Endodermal cell (in vitro differentiated cells): ENCODE measurements around the gene PDE4D. TPM values are rescaled to one million over a fixed set of nuclear protein-coding genes. Genes with fewer than 3 reads are reported as not detected.

Source experiments
- DNase-seq: peaks from one replicate; pipeline ENCODE4 v3.0.0-alpha.2; 2017
- H3K27ac ChIP-seq: 2 replicates; pipeline ENCODE4 v1.5.1; 2013; ENCODE audit warnings: mild to moderate bottlenecking, low read depth, low read length, moderate library complexity
- H3K27me3 ChIP-seq: 2 replicates; pipeline ENCODE4 v1.6.1; 2013; ENCODE audit warnings: mild to moderate bottlenecking, low read length, moderate library complexity; ENCODE audit not compliant: insufficient read depth, control insufficient read depth, poor library complexity, severe bottlenecking
- H3K36me3 ChIP-seq: 2 replicates; pipeline ENCODE4 v1.7.0; 2013; ENCODE audit warnings: mild to moderate bottlenecking, low read length, moderate library complexity; ENCODE audit not compliant: control insufficient read depth, insufficient read depth
- H3K4me1 ChIP-seq: one replicate; pipeline ENCODE4 v1.7.0; 2013; ENCODE audit warnings: low read length; ENCODE audit not compliant: control insufficient read depth, insufficient read depth
- H3K4me3 ChIP-seq: 2 replicates; pipeline ENCODE4 v1.5.1; 2013; ENCODE audit warnings: mild to moderate bottlenecking, low read length, moderate library complexity
- H3K9ac ChIP-seq: 2 replicates; pipeline ENCODE4 v1.6.1; 2013; ENCODE audit warnings: mild to moderate bottlenecking, low read length, moderate library complexity; ENCODE audit not compliant: poor library complexity, severe bottlenecking; ENCODE audit errors: extremely low read depth
- H3K9me3 ChIP-seq: 2 replicates; pipeline ENCODE4 v1.6.1; 2013; ENCODE audit warnings: mild to moderate bottlenecking, low read length, moderate library complexity; ENCODE audit not compliant: control insufficient read depth
- H3K27ac Mint-ChIP-seq: 2 replicates; pipeline ENCODE4 v1.8.0; 2020; ENCODE audit warnings: mixed read lengths
- H3K27me3 Mint-ChIP-seq: 2 replicates; pipeline ENCODE4 v1.8.0; 2021; ENCODE audit warnings: mild to moderate bottlenecking, mixed read lengths; ENCODE audit not compliant: insufficient read depth
- H3K36me3 Mint-ChIP-seq: 2 replicates; pipeline ENCODE4 v1.8.0; 2020; ENCODE audit warnings: low read depth, mixed read lengths
- H3K4me1 Mint-ChIP-seq: 2 replicates; pipeline ENCODE4 v1.8.0; 2020; ENCODE audit warnings: mixed read lengths
- H3K4me3 Mint-ChIP-seq: 2 replicates; pipeline ENCODE4 v1.8.0; 2020; ENCODE audit warnings: mild to moderate bottlenecking, moderate library complexity, mixed read lengths
- H3K9me3 Mint-ChIP-seq: 2 replicates; pipeline ENCODE4 v1.8.0; 2020; ENCODE audit warnings: mild to moderate bottlenecking, mixed read lengths
- CTCF ChIP-seq: fragments of 200-600 bp; sonication (generic); conservative IDR thresholded peaks from 2 replicates; pipeline ENCODE4 v1.5.0; 2021; ENCODE audit warnings: antibody characterized with exemption, mild to moderate bottlenecking
- WGBS, 2 experiments: methylation state at CpG; one replicate each; pipeline versions ENCODE4 v1.1.5 to v1.1.7; 2013; ENCODE audit warnings: missing lambda C conversion rate in 2 of 2, mixed read lengths in 1 of 2; ENCODE audit not compliant: insufficient coverage in 1 of 2, insufficient read length in 1 of 2; 5-methylcytosine and 5-hydroxymethylcytosine counted together
- total RNA-seq, 2 donors: library from RNA; stranded (reverse); fragmentation: NEBNext Ultra II Directional in 1 of 2; extraction: Animal tissue kit (Norgen Biotek cat#: 25700) in 1 of 2; gene quantifications; 2 replicates in 1 of 2; 3 replicates in 1 of 2; pipeline ENCODE4 v1.2.1, GENCODE V29; 2021

PDE4D gene
- total RNA-seq, 2 donors from 2014 or later = 9.2 to 11.4 TPM

GRCh38 chr5:59119480-59119879 is 774.0 kb downstream of the PDE4D start:
- no peak overlapping the region for H3K4me3 ChIP-seq
- no CpG with 5 or more reads among the region's 1 CpG for WGBS, 2 experiments
- Mint-ChIP-seq H3K9me3 (no peaks in the 10 kb centered on the region), H3K27me3 (no peaks in the 10 kb centered on the region), H3K36me3 (no peaks in the 10 kb centered on the region), H3K27ac (no peak overlapping the region), H3K4me1 (peaks cover 15% of the 10 kb centered on the region), H3K4me3 (no peak overlapping the region)
- no peak for DNase-seq
- H3K36me3 ChIP-seq = no peaks in the 10 kb centered on the region
- no peak overlapping the region for H3K9ac ChIP-seq
- no peak for TF ChIP-seq CTCF
- H3K9me3 ChIP-seq = no peaks in the 10 kb centered on the region
- H3K27me3 ChIP-seq = no peaks in the 10 kb centered on the region
- H3K4me1 ChIP-seq = peaks cover 2% of the 10 kb centered on the region
- no peak overlapping the region for H3K27ac ChIP-seq

GRCh38 chr5:59117320-59117719 is 776.2 kb downstream of the PDE4D start:
- H3K4me3 Mint-ChIP-seq = no peak overlapping the region
- H3K9me3 ChIP-seq = no peaks in the 10 kb centered on the region
- peaks cover 15% of the 10 kb centered on the region for H3K4me1 Mint-ChIP-seq
- H3K27ac ChIP-seq = no peak overlapping the region
- WGBS, 2 experiments = 86 to 88% methylated on average over 1 to 3 of the region's 3 CpGs
- no peak overlapping the region for H3K4me3 ChIP-seq
- peaks cover 2% of the 10 kb centered on the region for H3K27me3 Mint-ChIP-seq
- TF ChIP-seq CTCF = no peak
- no peaks in the 10 kb centered on the region for H3K27me3 ChIP-seq
- H3K4me1 ChIP-seq = no peaks in the 10 kb centered on the region
- DNase-seq = no peak
- H3K36me3 Mint-ChIP-seq = no peaks in the 10 kb centered on the region
- no peak overlapping the region for H3K27ac Mint-ChIP-seq
- no peaks in the 10 kb centered on the region for H3K36me3 ChIP-seq
- H3K9ac ChIP-seq = no peak overlapping the region
- no peaks in the 10 kb centered on the region for H3K9me3 Mint-ChIP-seq

- H3K9me3 Mint-ChIP-seq = no peaks in the 10 kb centered on the region
- peaks cover 2% of the 10 kb centered on the region for H3K27me3 Mint-ChIP-seq
- no peaks in the 10 kb centered on the region for H3K27me3 ChIP-seq
- peaks cover 15% of the 10 kb centered on the region for H3K4me1 Mint-ChIP-seq
- no peak overlapping the region for H3K27ac ChIP-seq
- DNase-seq = no peak
- H3K4me3 Mint-ChIP-seq = no peak overlapping the region
- H3K4me3 ChIP-seq = no peak overlapping the region
- no peaks in the 10 kb centered on the region for H3K4me1 ChIP-seq
- no peaks in the 10 kb centered on the region for H3K9me3 ChIP-seq
- H3K36me3 ChIP-seq = no peaks in the 10 kb centered on the region
- no peaks in the 10 kb centered on the region for H3K36me3 Mint-ChIP-seq
- H3K27ac Mint-ChIP-seq = no peak overlapping the region
- WGBS, 2 experiments = 76 to 86% methylated on average over 9 to 11 of the region's 11 CpGs
- TF ChIP-seq CTCF = no peak
- H3K9ac ChIP-seq = no peak overlapping the region
Measured at GRCh38 chr5:59116231-59116865, 777.2 kb downstream of the PDE4D start.
